SU-DHL-6 (cell line): ENCODE results near the gene PLCXD1.

Experiments used
- H2AFZ ChIP-seq: fragments of 200-600 bp; sonication (generic); 2 replicates; pipeline ENCODE4 v1.6.1; 2014; ENCODE audit warnings: low read depth, mild to moderate bottlenecking, moderate library complexity, mixed read lengths, antibody characterized with exemption, low read length; ENCODE audit not compliant: severe bottlenecking
- H3F3A ChIP-seq: fragments of 200-600 bp; shearing (Covaris generic); 2 replicates; pipeline ENCODE4 v1.6.0; 2016; ENCODE audit warnings: antibody characterized with exemption, mild to moderate bottlenecking; ENCODE audit not compliant: insufficient read depth
- H3K27ac ChIP-seq: fragments of 200-600 bp; sonication (generic); 2 replicates; pipeline ENCODE4 v1.5.1; 2016; ENCODE audit warnings: low read depth, mild to moderate bottlenecking, low read length, moderate library complexity, mixed read lengths
- H3K27me3 ChIP-seq: fragments of 200-600 bp; sonication (generic), shearing (Covaris generic); 2 replicates; pipeline ENCODE4 v1.6.0; 2014; ENCODE audit warnings: mild to moderate bottlenecking, low read length
- H3K36me3 ChIP-seq: fragments of 200-600 bp; sonication (generic); 2 replicates; pipeline ENCODE4 v1.6.1; 2014; ENCODE audit warnings: mild to moderate bottlenecking, low read length, mixed read lengths
- H3K4me2 ChIP-seq: fragments of 300-600, 200-600 bp; shearing (Covaris generic), sonication (generic); 2 replicates; pipeline ENCODE4 v1.6.0; 2014; ENCODE audit warnings: low read length, low read depth, mild to moderate bottlenecking; ENCODE audit not compliant: poor library complexity, severe bottlenecking
- H3K4me3 ChIP-seq: fragments of 200-600 bp; sonication (generic); 2 replicates; pipeline ENCODE4 v1.5.1; 2014; ENCODE audit warnings: antibody characterized with exemption, low read length, mild to moderate bottlenecking, mixed read lengths; ENCODE audit not compliant: insufficient read depth, poor library complexity, severe bottlenecking
- H3K79me2 ChIP-seq: fragments of 200-600 bp; sonication (generic); 2 replicates; pipeline ENCODE4 v1.6.1; 2014; ENCODE audit warnings: mild to moderate bottlenecking, low read length, moderate library complexity; ENCODE audit not compliant: insufficient read depth
- H3K9ac ChIP-seq: fragments of 200-600 bp; sonication (generic); 2 replicates; pipeline ENCODE4 v1.7.0; 2014; ENCODE audit warnings: mild to moderate bottlenecking, low read length
- H3K9me2 ChIP-seq: fragments of 200-600 bp; sonication (generic); replicated peaks from 2 replicates; pipeline ENCODE4 v1.6.1; 2014; ENCODE audit warnings: low read length; ENCODE audit not compliant: insufficient read depth
- H3K9me3 ChIP-seq: fragments of 200-600 bp; sonication (generic); 2 replicates; pipeline ENCODE4 v1.6.1; 2014; ENCODE audit warnings: low read length, mixed read lengths; ENCODE audit not compliant: insufficient read depth
- H4K20me1 ChIP-seq: fragments of 200-600 bp; sonication (generic); 2 replicates; pipeline ENCODE4 v1.6.1; 2014; ENCODE audit warnings: low read depth, mild to moderate bottlenecking, antibody characterized with exemption, low read length, moderate library complexity, mixed read lengths
- EZH2phosphoT487 ChIP-seq: fragments of 200-600 bp; sonication (generic), shearing (Covaris generic); conservative IDR thresholded peaks from 2 replicates; pipeline ENCODE4 v1.6.1; 2018; ENCODE audit warnings: mild to moderate bottlenecking, antibody characterized with exemption, low read length, moderate library complexity, mixed read lengths
- TF ChIP-seq, protein P1 (sequence below): fragments of 200-600 bp; sonication (generic); IDR thresholded peaks from one replicate; pipeline ENCODE4 v1.5.1; 2017; ENCODE audit warnings: antibody characterized with exemption, mild to moderate bottlenecking, low read length, moderate library complexity; ENCODE audit not compliant: insufficient read depth, poor library complexity, severe bottlenecking

The PLCXD1 gene

DNA sequence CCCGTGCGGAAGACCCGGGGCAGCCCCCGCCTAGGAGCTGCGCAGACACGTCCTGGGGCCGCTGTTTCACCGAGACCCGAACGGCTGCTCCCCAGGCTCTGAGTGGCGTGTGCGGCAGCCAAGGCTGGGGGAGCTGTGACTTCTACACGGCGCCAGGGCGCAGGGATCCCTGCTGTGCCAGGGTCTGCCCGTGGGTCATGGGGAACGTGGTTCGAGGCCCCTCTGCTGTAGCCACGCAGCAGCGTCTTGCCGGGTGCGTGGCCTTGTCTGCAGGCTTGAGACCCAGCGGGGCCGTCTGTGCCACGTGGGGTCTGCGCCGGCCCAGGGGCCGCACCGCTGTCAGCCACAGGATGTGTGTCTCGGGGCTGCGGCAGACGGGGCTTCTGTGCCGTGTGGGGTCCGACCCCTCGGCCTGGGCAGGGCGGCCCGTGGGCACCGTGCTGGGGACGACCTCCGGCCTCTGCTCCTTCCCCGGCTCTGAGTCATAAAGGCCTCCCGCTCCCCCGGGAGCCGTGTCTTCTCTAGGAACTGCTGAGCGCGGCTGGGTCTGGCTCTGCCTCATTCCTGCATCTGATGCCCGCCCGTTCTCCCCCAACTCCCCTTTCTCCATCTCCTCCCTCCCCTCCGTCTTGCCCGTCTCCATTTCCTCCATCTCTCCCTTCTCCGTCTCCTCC lies 50.1 kb downstream of the PLCXD1 start:
- Histone ChIP-seq H3K4me2 (no peak overlapping the region), H3K79me2 (no peaks in the 10 kb centered on the region), H3K9ac (no peak overlapping the region), H3K9me2 (no peaks in the 10 kb centered on the region), H2AFZ (no peak overlapping the region), H4K20me1 (no peaks in the 10 kb centered on the region), H3K9me3 (no peaks in the 10 kb centered on the region), H3K27me3 (no peaks in the 10 kb centered on the region), H3K36me3 (no peaks in the 10 kb centered on the region), H3K4me3 (no peak overlapping the region), H3K27ac (no peak overlapping the region), H3F3A (no peaks in the 10 kb centered on the region)
- TF ChIP-seq, protein P1, sequence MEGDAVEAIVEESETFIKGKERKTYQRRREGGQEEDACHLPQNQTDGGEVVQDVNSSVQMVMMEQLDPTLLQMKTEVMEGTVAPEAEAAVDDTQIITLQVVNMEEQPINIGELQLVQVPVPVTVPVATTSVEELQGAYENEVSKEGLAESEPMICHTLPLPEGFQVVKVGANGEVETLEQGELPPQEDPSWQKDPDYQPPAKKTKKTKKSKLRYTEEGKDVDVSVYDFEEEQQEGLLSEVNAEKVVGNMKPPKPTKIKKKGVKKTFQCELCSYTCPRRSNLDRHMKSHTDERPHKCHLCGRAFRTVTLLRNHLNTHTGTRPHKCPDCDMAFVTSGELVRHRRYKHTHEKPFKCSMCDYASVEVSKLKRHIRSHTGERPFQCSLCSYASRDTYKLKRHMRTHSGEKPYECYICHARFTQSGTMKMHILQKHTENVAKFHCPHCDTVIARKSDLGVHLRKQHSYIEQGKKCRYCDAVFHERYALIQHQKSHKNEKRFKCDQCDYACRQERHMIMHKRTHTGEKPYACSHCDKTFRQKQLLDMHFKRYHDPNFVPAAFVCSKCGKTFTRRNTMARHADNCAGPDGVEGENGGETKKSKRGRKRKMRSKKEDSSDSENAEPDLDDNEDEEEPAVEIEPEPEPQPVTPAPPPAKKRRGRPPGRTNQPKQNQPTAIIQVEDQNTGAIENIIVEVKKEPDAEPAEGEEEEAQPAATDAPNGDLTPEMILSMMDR: no peak
- TF ChIP-seq EZH2phosphoT487: no peak

DNA sequence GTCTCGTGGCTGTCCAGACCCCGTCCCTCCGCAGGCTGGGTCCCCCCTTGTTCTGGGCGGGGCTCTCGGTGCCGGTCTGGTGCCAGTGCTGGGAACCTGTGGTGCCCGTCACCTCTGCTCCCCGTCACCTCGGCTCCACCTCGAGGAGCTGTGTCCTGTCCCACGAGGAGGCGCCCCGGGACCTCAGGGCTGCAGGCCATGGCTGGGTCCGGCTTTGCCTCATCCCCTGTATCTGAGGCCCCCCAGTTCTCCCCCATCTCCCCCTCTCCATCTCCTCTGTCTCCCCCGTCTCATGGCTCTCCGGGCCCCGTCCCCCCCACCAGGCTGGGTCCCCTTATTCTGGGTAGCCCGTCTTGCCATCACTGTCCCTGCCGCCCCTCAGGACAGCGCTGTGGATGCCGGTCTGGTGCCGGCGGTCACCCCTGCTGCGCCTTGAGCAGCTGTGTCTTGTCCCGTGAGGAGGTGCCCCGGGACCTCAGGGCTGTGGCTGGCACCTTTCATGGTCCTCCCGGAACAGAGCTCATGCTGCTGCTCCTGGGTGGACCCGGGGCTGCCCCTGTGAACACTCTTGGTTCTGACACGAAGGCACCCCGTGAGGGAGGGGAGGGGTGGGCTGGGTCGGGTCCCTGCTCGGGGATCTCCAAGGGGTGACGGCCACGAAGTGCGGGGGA lies 50.8 kb downstream of the PLCXD1 start:
- H3K79me2 ChIP-seq: no peaks in the 10 kb centered on the region
- no peak overlapping the region for H3K27ac ChIP-seq
- H3K9ac ChIP-seq: no peak overlapping the region
- no peak overlapping the region for H3K4me2 ChIP-seq
- H3K9me2 ChIP-seq: no peaks in the 10 kb centered on the region
- no peak overlapping the region for H3K4me3 ChIP-seq
- no peaks in the 10 kb centered on the region for H4K20me1 ChIP-seq
- H2AFZ ChIP-seq: no peak overlapping the region
- H3K36me3 ChIP-seq: no peaks in the 10 kb centered on the region
- no peaks in the 10 kb centered on the region for H3K9me3 ChIP-seq
- no peaks in the 10 kb centered on the region for H3K27me3 ChIP-seq
- no peak for TF ChIP-seq EZH2phosphoT487
- TF ChIP-seq, protein P1: no peak
- no peaks in the 10 kb centered on the region for H3F3A ChIP-seq

DNA sequence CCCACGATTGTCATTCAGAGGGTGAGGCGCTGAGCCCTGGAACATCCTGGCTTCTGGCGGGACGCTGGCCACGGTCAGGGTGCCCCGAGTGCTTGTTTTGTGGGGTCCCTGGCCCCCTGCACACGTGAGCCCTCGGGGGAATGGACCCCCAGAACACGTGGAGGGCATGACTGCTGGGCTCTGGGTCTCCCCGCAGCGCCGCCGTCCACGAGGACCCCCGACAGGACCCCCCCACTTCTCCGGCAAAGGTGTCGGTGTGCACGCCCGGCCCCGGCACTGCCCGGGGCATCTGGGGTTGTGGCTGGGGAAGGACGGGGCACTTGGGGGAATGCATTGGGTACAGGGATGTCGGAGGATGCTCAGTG lies 51.3 kb downstream of the PLCXD1 start:
- Histone ChIP-seq H3K27ac (no peak overlapping the region), H3K4me2 (no peak overlapping the region), H3K79me2 (no peaks in the 10 kb centered on the region), H3K36me3 (no peaks in the 10 kb centered on the region), H3F3A (no peaks in the 10 kb centered on the region), H3K9me2 (no peaks in the 10 kb centered on the region), H3K4me3 (no peak overlapping the region), H3K27me3 (no peaks in the 10 kb centered on the region), H3K9me3 (no peaks in the 10 kb centered on the region), H3K9ac (no peak overlapping the region), H4K20me1 (no peaks in the 10 kb centered on the region), H2AFZ (no peak overlapping the region)
- TF ChIP-seq, protein P1: no peak
- no peak for TF ChIP-seq EZH2phosphoT487
